SK-N-SH (cell line): Measurements from ENCODE around the gene MRPL49. TPM values are rescaled to one million over a fixed set of nuclear protein-coding genes. Genes with fewer than 3 reads are reported as not detected.
"Not testable (repeated sequence)": the region's sequence is repeated elsewhere in the genome, so short reads cannot be mapped to it uniquely, and the experiment has no call there.

Experiments
- CTCF ChIA-PET: fragments of 300-600, 350-600 bp; formaldehyde crosslinking; extraction: SDS; loops from one replicate; lab custom pipeline; 2021; lab: Yijun Ruan, JAX
- POLR2A ChIA-PET: fragments of 350-600 bp; sonication (Branson Sonifier 250); formaldehyde crosslinking; extraction: SDS; loops from one replicate; lab custom pipeline; 2020; ENCODE audit warnings: antibody characterized with exemption, inconsistent platforms; lab: Yijun Ruan, JAX
- DNase-seq: peaks from one replicate; pipeline ENCODE4 v3.0.0; 2012
- H2AFZ ChIP-seq: fragments of 200-600 bp; sonication (generic); 2 replicates; pipeline ENCODE4 v1.8.1; 2016; ENCODE audit warnings: antibody characterized with exemption, mild to moderate bottlenecking, low read depth
- H3F3A ChIP-seq: fragments of 200-600 bp; sonication (generic); replicated peaks from 2 replicates; pipeline ENCODE3; 2016; ENCODE audit warnings: antibody characterized with exemption, mild to moderate bottlenecking; ENCODE audit not compliant: insufficient read depth
- H3K27ac ChIP-seq, 2 experiments: fragments of 200-500 bp in 1 of 2; fragments of 200-600 bp in 1 of 2; sonication (Bioruptor generic) in 1 of 2; sonication (generic), shearing (Covaris generic) in 1 of 2; 2 replicates each; pipeline versions ENCODE4 v1.5.1 to v1.6.1; 2014 to 2016; ENCODE audit warnings: low read depth in 2 of 2, inconsistent platforms in 1 of 2, low read length in 1 of 2, mild to moderate bottlenecking in 1 of 2, mixed read lengths in 1 of 2
- H3K27me3 ChIP-seq: fragments of 200-600 bp; sonication (generic), shearing (Covaris generic); 2 replicates; pipeline ENCODE4 v1.6.1; 2016; ENCODE audit warnings: mixed run types; ENCODE audit not compliant: insufficient read depth
- H3K36me3 ChIP-seq, 2 experiments: fragments of 200-500 bp in 1 of 2; fragments of 200-600 bp in 1 of 2; sonication (Bioruptor generic) in 1 of 2; sonication (generic) in 1 of 2; replicated peaks in 1 of 2; 2 replicates each; pipeline versions ENCODE3 to v1.5.1; 2014 to 2016; ENCODE audit warnings: low read length in 1 of 2, mild to moderate bottlenecking in 1 of 2; ENCODE audit not compliant: insufficient read depth in 2 of 2, control insufficient read depth in 1 of 2
- H3K4me1 ChIP-seq, 2 experiments: fragments of 200-500 bp in 1 of 2; fragments of 200-600 bp in 1 of 2; sonication (Bioruptor generic) in 1 of 2; sonication (generic), shearing (Covaris generic) in 1 of 2; 2 replicates each; pipeline versions ENCODE4 v1.5.1 to v1.6.1; 2014 to 2016; ENCODE audit warnings: low read depth in 1 of 2, low read length in 1 of 2, mixed run types in 1 of 2; ENCODE audit not compliant: insufficient read depth in 2 of 2, control insufficient read depth in 1 of 2
- H3K4me2 ChIP-seq: fragments of 200-600 bp; sonication (generic), shearing (Covaris generic); 2 replicates; pipeline ENCODE4 v1.6.1; 2017; ENCODE audit warnings: mixed run types
- H3K4me3 ChIP-seq, 2 experiments: fragments of 200-500 bp in 1 of 2; fragments of 200-600 bp in 1 of 2; sonication (Bioruptor generic) in 1 of 2; sonication (generic), shearing (Covaris generic) in 1 of 2; 2 replicates each; pipeline versions ENCODE4 v1.5.1 to v1.8.1; 2014 to 2016; ENCODE audit warnings: low read depth in 2 of 2, inconsistent platforms in 1 of 2, low read length in 1 of 2, mild to moderate bottlenecking in 1 of 2, mixed read lengths in 1 of 2, moderate library complexity in 1 of 2
- H3K79me2 ChIP-seq: fragments of 200-600 bp; sonication (generic); 2 replicates; pipeline ENCODE4 v1.8.1; 2017; ENCODE audit warnings: mild to moderate bottlenecking; ENCODE audit not compliant: insufficient read depth
- H3K9ac ChIP-seq: fragments of 200-600 bp; sonication (generic); 2 replicates; pipeline ENCODE4 v1.6.1; 2017; ENCODE audit warnings: mixed run types
- H3K9me2 ChIP-seq: fragments of 200-600 bp; sonication (generic); 2 replicates; pipeline ENCODE4 v1.6.1; 2017; ENCODE audit warnings: mixed run types
- H3K9me3 ChIP-seq: fragments of 200-600 bp; sonication (generic); 2 replicates; pipeline ENCODE4 v1.6.1; 2017; ENCODE audit warnings: mixed run types, mild to moderate bottlenecking, moderate library complexity
- H4K20me1 ChIP-seq: fragments of 200-600 bp; sonication (generic); 2 replicates; pipeline ENCODE4 v1.6.1; 2017; ENCODE audit warnings: mild to moderate bottlenecking, mixed run types; ENCODE audit not compliant: insufficient read depth
- FOXM1 ChIP-seq: IDR thresholded peaks from 2 replicates; pipeline ENCODE4 v1.4.0; 2012; ENCODE audit warnings: low read depth, mild to moderate bottlenecking
- GABPA ChIP-seq: IDR thresholded peaks from 2 replicates; pipeline ENCODE4 v1.4.0; 2012; ENCODE audit warnings: low read depth, mild to moderate bottlenecking
- NFIC ChIP-seq: IDR thresholded peaks from 2 replicates; pipeline ENCODE4 v1.4.0; 2012; ENCODE audit warnings: borderline replicate concordance
- POLR2AphosphoS5 ChIP-seq: IDR thresholded peaks from 2 replicates; pipeline ENCODE4 v1.6.1; 2012; ENCODE audit warnings: low read depth, low read length
- WGBS: methylation state at CpG from one replicate; pipeline ENCODE4 v1.1.6; 2017; ENCODE audit warnings: low lambda C conversion rate; 5-methylcytosine and 5-hydroxymethylcytosine counted together
- polyA plus RNA-seq, 3 experiments: library from polyadenylated mRNA; depleted of rRNA; stranded (reverse); fragments of >200 nt; gene quantifications; 2 replicates each; pipeline ENCODE4 v1.2.3, GENCODE V29; 2012
- TF ChIP-seq, protein P1 (sequence below): fragments of 200-600 bp; sonication (generic); IDR thresholded peaks from 2 replicates; pipeline ENCODE4 v1.6.1; 2017; ENCODE audit warnings: antibody characterized with exemption, mild to moderate bottlenecking, moderate library complexity

Gene MRPL49
- polyA plus RNA-seq, 1 of the 3 experiments (the other 2 are of a cell fraction), result 56.7 TPM

DNA sequence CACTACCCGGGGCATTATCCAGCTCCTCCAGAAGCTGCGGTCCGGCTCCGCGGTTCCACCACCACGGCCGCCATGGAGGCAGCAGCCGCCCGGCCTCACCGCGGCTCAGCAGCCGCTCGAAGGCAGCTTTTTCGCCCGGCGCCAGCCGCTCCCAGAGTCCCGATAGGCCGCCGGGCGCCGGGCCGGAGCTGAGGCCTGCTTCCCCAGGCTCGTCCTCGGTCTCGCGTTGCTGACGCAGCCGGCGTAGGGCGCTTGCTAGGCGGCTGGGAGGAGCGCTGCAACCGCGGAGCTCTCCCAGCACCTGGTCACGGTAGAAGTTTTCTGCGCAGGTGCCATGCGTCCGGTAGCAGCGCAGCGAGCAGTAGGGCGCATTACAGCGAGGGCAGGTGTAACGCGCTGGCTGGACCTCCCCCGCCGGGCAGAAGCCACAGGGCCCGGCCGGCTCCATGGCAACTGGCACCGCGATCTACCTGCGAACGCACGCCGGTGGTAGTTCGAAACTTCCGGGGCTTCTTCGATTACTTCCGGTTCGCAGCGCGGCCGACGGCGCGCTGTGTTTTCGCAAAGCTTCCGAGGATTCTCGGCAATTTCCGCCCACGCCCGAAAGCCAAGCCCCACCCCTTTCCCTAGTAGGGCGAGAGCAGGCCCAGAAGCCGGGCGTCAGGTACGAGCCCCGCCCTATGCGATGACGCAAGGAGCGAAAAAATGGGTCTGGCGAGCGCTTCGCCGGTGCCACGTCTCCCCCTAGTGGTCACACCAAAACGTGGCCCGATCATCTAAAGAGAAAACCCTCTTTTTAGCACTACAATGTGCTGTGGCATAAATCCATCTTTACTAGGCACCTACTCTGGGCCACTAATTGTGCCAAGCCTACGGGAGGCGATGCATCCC lies 4.7 kb upstream of the MRPL49 start, which contains the start of gene ZNHIT2 (continued):
- TF ChIP-seq, protein P1, sequence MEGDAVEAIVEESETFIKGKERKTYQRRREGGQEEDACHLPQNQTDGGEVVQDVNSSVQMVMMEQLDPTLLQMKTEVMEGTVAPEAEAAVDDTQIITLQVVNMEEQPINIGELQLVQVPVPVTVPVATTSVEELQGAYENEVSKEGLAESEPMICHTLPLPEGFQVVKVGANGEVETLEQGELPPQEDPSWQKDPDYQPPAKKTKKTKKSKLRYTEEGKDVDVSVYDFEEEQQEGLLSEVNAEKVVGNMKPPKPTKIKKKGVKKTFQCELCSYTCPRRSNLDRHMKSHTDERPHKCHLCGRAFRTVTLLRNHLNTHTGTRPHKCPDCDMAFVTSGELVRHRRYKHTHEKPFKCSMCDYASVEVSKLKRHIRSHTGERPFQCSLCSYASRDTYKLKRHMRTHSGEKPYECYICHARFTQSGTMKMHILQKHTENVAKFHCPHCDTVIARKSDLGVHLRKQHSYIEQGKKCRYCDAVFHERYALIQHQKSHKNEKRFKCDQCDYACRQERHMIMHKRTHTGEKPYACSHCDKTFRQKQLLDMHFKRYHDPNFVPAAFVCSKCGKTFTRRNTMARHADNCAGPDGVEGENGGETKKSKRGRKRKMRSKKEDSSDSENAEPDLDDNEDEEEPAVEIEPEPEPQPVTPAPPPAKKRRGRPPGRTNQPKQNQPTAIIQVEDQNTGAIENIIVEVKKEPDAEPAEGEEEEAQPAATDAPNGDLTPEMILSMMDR, result peak; percentile 90

DNA sequence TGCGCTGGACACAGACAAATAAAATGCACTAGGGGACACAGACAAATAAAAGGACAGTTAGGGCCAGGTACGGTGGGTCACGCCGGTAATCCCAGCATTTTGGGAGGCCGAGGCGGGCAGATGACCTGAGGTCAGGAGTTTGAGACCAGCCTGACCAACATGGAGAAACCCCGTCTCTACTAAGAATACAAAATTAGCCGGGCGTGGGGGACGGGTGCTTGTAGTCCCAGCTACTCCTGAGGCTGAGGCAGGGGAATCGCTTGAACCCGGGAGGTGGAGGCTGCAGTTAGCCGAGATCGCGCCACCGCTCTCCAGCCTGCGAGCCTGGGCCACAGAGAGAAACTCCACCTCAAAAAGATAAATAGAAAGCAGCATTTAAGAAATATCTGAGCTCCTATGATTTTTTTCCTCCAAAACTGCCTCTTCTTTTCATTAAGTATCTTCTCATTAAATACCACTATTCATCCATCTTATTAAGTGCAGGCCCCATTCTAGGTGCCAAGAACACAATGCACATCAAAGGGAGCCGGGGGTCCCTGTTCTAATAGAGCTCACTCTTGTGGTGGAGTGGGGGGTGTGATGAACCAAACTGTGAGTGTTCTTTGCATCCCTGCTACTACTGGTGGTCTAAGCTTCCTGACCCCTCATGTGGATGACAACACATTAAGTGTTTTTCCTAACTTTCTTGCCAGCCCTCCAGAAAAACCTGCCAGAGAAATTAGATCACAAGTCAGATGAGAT lies 3.9 kb upstream of the MRPL49 start:
- peak overlapping the region in 1 of 2 experiments; percentile 74; a peak in 1 of 4 replicates for H3K4me3 ChIP-seq
- peak overlapping the region; percentile 21 to 51; a peak in 2 of 4 replicates for H3K27ac ChIP-seq
- H3K36me3 ChIP-seq, result peaks cover 34 to 35% of the 10 kb centered on the region in 2 experiments
- H3K9ac ChIP-seq, result no peak overlapping the region
- CTCF ChIA-PET, result interaction anchor here (0.6 to 3.2 kb wide), 21 partner anchors 9 to 284 kb away, joined by 3 to 27 read pairs (median 5); partner anchors contain the start of genes ARL2, CAPN1, CDC42BPG and EHD1
- no peaks in the 10 kb centered on the region for H3K9me3 ChIP-seq
- peaks cover 29% of the 10 kb centered on the region for H3F3A ChIP-seq
- H3K9me2 ChIP-seq, result no peaks in the 10 kb centered on the region
- DNase-seq, result no peak
- no peak overlapping the region for H3K4me2 ChIP-seq
- H3K79me2 ChIP-seq, result peaks cover 51% of the 10 kb centered on the region
- H3K27me3 ChIP-seq, result no peaks in the 10 kb centered on the region
- H3K4me1 ChIP-seq, result peaks cover 23 to 46% of the 10 kb centered on the region in 2 experiments; a peak in 3 of 4 replicates
- TF ChIP-seq NFIC (no peak), GABPA (no peak), POLR2AphosphoS5 (0 out of 2 replicates have a peak, but pooled peaks have one; percentile 8), FOXM1 (no peak)
- WGBS, result 87% methylated on average over 18 of the region's 18 CpGs
- POLR2A ChIA-PET, result interaction anchor here (0.5 to 3.4 kb wide), 5 partner anchors 14 to 63 kb away, joined by 3 to 25 read pairs (median 5); partner anchors contain the start of genes CAPN1, CDCA5, SYVN1 and ZFPL1
- H4K20me1 ChIP-seq, result no peaks in the 10 kb centered on the region
- no peak overlapping the region for H2AFZ ChIP-seq

DNA sequence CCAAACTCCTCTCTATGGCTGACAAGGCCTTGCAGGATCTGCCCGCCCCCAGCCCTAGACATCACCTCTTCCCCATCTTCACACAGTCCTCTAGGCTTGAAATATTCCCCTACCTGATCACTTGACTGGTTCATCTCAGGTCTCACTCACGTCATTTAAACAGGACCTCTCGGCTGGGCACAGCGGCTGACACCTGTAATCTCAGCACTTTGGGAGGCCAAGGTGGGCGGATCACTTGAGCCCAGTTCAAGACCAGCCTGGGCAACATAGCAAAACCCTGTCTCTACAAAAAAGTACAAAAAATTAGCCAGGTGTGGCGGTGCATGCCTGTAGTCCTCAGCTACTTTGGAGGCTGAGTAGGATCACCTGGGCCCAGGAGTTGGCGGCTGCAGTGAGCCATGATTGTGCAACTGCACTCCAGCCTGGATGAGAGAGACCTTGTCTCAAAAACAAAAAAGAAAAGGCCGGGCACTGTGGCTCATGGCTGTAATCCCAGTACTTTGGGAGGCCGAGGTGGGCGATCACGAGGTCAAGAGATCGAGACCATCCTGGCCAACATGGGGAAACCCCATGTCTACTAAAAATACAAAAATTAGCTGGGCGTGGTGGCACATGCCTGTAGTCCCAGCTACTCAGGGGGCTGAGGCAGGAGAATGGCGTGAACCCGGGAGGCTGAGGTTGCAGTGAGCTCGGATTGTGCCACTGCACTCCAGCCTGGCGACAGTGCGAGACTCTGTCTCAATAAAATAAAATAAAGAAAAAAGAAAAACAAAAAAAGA lies 3.0 kb upstream of the MRPL49 start:
- H3K9me3 ChIP-seq, H3K4me3 ChIP-seq, H3K27me3 ChIP-seq, DNase-seq, H3K4me2 ChIP-seq, H2AFZ ChIP-seq, H4K20me1 ChIP-seq, H3K9ac ChIP-seq, H3K9me2 ChIP-seq: not testable (repeated sequence)
- Histone ChIP-seq H3K4me1 (peaks cover 18 to 38% of the 10 kb centered on the region in 2 experiments; a peak in 3 of 4 replicates), H3K36me3 (peaks cover 34 to 38% of the 10 kb centered on the region in 2 experiments), H3K27ac (peak overlapping the region in 1 of 2 experiments; percentile 15; a peak in 1 of 4 replicates), H3F3A (peaks cover 29% of the 10 kb centered on the region), H3K79me2 (peaks cover 59% of the 10 kb centered on the region)
- WGBS, result 96% methylated on average over 18 of the region's 18 CpGs
- CTCF ChIA-PET, result interaction anchor here (0.6 to 3.3 kb wide), 13 partner anchors 7 to 285 kb away, joined by 3 to 47 read pairs (median 4); partner anchors contain the start of genes ARL2, CAPN1, SYVN1 and TM7SF2
- POLR2A ChIA-PET, result interaction anchor here (3.4 kb wide), 1 partner anchor 16 kb away, joined by 25 read pairs; the partner anchor contains the start of gene SYVN1
